Measurements from ENCODE around the gene TWIST1.
A peak's percentile ranks its signal among the peaks of the same experiment; 100 is the strongest.

TWIST1 gene

DNA sequence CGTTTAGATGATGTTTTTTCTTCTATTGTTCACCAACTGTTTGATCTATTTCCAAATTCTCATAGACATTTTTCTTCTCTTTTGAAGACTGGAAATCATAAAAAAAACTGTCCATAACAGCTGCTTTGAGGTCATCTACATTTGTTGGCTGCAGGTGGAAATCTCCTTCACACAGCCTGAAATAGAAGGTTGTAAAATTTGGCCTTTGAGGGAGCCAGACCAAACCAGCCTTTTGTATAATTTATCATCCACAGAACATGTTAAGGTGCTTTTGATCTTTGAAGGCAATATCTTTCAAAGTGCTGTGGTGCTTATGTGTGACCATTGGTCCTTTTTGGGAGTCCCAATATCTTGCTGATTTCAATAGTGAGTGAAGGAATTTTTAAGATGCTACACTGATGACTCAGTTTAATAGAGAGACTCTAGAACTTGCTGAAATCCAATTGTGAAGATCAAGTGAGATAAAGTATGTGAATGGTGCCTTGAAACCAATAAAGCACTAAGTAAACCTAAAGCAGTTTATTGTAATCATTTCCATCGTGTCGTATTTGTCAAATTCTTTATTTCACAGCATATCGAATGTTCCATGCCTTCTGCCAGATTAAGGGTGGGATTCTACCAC, 22.4 kb upstream of the TWIST1 start:
- TF ChIP-seq, protein P1, sequence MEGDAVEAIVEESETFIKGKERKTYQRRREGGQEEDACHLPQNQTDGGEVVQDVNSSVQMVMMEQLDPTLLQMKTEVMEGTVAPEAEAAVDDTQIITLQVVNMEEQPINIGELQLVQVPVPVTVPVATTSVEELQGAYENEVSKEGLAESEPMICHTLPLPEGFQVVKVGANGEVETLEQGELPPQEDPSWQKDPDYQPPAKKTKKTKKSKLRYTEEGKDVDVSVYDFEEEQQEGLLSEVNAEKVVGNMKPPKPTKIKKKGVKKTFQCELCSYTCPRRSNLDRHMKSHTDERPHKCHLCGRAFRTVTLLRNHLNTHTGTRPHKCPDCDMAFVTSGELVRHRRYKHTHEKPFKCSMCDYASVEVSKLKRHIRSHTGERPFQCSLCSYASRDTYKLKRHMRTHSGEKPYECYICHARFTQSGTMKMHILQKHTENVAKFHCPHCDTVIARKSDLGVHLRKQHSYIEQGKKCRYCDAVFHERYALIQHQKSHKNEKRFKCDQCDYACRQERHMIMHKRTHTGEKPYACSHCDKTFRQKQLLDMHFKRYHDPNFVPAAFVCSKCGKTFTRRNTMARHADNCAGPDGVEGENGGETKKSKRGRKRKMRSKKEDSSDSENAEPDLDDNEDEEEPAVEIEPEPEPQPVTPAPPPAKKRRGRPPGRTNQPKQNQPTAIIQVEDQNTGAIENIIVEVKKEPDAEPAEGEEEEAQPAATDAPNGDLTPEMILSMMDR (conservative IDR thresholded peaks at IDR 0.05; ENCODE audit: low read depth, low read length): no peak
- DNase-seq (ENCODE audit: low read depth): no peak
- H3K4me3 ChIP-seq (ENCODE audit: low read length): no peak overlapping the region

DNA sequence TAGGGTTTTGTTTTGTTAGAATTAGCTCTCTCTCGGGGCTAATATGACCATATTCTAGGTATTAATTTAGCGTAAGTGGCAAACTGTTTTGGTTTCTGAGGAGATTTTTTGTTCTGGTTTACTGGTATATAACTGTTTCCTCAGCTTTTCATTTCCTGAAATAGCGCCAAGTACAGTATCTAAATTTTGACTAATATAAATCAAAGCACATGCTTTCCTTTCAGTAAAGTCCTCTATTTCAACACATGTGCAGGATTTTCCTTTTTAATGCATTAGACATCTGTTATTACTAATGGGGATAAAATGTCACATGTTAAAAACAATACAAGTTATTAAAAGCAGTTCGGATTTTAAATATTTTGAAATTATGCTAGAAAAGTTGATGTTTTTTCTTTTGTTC, 16.4 kb upstream of the TWIST1 start:
- no peak for DNase-seq (ENCODE audit: low read depth)
- TF ChIP-seq, protein P1 (conservative IDR thresholded peaks at IDR 0.05; ENCODE audit: low read depth, low read length): no peak
- H3K4me3 ChIP-seq (ENCODE audit: low read length): no peak overlapping the region

DNA sequence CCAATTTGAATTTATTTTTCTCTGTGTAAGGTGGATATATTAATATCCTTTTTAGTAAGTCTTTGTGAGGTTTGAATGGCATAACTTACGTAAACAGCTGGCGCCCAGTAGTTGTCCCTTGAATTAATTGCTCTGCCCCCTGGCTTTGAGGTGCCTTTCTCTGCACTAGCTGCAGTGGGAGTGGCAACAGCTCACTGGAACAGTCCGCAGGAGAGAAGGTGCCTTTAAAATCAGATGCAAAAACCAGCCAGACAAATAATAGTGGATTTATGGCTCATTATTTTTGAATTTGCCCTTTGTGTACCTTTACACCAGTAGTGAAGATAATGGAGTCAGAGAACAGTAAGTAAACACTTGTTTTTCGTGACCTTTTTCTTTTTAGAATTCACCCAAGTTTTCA, 16.0 kb upstream of the TWIST1 start:
- H3K4me3 ChIP-seq (ENCODE audit: low read length): no peak overlapping the region
- DNase-seq (ENCODE audit: low read depth): no peak
- TF ChIP-seq, protein P1 (conservative IDR thresholded peaks at IDR 0.05; ENCODE audit: low read depth, low read length): no peak

DNA sequence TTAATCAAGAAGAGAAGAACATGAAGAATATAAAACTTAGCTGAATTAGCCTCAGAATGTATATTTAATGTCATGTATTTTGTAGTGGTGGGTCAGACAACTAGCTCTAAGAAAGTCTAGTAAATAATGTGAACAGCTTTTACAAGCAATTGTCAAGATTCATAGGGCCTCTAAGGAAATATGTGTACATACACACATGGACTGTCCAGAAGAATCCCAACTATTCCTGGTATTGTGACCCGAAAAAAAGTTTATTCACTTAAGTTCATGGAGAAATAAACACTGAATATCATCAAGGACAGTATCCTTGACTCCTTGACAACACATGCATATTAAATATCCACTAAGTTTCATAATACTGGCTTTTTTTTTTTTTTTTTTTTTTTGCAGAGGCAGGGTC, 11.4 kb upstream of the TWIST1 start:
- no peak for DNase-seq (ENCODE audit: low read depth)
- H3K4me3 ChIP-seq (ENCODE audit: low read length): no peak overlapping the region
- TF ChIP-seq, protein P1 (conservative IDR thresholded peaks at IDR 0.05; ENCODE audit: low read depth, low read length): no peak

DNA sequence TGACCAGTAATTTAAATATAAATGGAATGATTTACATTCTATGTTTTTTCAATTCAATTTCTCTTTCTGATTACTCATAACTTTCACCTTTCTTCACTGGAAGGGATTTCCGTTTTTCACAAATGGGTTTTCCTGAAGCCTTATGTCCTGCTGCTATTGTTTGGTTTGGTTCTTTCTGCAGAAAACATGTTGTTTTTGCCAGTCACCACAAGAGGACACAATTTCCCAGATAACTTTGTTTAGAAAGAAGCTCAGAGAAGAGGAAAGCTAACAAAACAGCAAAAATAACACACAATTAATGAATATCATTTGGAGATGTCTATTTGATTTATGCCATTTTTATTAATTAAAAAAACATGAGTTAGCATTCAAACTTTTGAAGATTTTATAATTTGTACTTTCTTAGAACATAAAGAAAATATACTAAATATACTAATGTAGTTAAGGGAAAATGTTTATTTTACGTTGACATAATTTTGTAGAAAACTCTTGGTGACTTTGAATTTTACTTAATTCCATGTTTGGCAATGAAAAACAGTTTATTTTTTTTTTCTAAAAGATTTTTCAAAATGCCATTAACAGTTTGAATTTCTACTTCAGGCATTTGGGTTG, 4.6 kb upstream of the TWIST1 start:
- no peak for DNase-seq (ENCODE audit: low read depth)
- H3K4me3 ChIP-seq (ENCODE audit: low read length): no peak overlapping the region
- TF ChIP-seq, protein P1 (conservative IDR thresholded peaks at IDR 0.05; ENCODE audit: low read depth, low read length): peak; percentile 83

DNA sequence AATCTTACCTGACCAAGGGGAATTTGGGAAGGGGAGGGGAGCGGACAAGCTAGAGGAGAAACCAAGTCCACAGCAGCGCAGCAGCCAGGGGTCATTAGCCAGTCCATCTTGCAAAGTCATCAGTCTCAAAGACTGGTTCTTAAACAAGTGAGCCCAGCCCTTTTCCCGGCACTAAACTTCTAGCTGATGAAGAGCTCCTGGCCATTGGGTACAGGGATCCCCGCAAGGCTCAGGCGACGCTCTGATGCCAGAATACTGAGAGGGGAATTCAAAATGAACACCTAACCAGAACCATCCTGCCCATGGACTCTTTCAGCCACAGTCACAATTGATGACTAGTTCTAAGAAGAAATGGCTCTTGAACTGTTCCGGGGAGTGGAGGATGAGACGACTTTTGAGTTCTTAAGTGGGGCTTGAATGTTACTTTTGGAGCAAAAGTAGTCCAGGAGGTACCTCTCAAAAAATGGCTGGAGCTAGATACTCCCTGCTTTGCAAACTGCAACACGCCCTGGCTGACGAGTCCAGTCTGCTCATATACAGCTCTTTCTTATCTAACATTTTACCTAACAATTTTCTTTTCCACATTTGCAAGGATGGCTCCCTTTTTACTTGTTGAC, 2.5 kb upstream of the TWIST1 start:
- DNase-seq (ENCODE audit: low read depth): no peak
- TF ChIP-seq, protein P1 (conservative IDR thresholded peaks at IDR 0.05; ENCODE audit: low read depth, low read length): no peak
- no peak overlapping the region for H3K4me3 ChIP-seq (ENCODE audit: low read length)

DNA sequence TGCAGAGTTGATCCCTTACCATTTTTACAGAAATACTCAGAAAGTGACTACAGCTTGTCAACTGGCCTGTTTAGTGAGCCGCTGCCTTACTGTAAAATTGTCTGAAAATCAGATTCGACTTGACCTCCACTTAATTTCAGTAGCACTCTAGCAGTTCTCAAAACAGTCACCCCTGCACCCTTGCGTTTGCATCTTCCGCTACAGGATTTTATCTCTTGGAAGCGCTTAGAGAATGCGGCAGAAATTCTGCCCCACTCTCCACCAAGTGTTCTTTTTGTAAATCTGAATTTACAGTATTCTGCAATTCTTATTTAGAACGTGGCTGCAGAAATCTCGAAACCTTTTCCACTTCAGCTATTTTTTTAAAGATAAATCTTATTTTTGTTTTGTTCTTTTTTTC, 1.9 kb upstream of the TWIST1 start:
- DNase-seq (ENCODE audit: low read depth): no peak
- TF ChIP-seq, protein P1 (conservative IDR thresholded peaks at IDR 0.05; ENCODE audit: low read depth, low read length): no peak
- H3K4me3 ChIP-seq (ENCODE audit: low read length): no peak overlapping the region

Measured in retinal pigment epithelial cell (primary cell).